Astrocyte of the spinal cord (primary cell): ENCODE measurements around the gene S100A3.

Source experiments
- DNase-seq: peaks from one replicate; pipeline ENCODE4 v3.0.0; 2011; ENCODE audit warnings: low read depth, low spot score
- H3K4me3 ChIP-seq: 2 replicates; pipeline ENCODE4 v1.5.1; 2011; ENCODE audit warnings: low read depth, mild to moderate bottlenecking, low read length, moderate library complexity
- CTCF ChIP-seq: IDR thresholded peaks from 2 replicates; pipeline ENCODE4 v1.5.1; 2012; ENCODE audit warnings: low read depth, mild to moderate bottlenecking, low read length, inconsistent platforms
- in situ Hi-C: cut with HindIII; loops from 2 replicates; pipeline ENCODE4 v1.10.0; 2017; ENCODE audit warnings: low sequenced_read_pairs

S100A3 gene

GRCh38 chr1:153536012-153536670 is 12.9 kb downstream of the S100A3 start:
- peak overlapping the region; percentile 59 for H3K4me3 ChIP-seq
- in situ Hi-C loops, result no loop called here
- TF ChIP-seq CTCF, result no peak
- DNase-seq, result peak; percentile 86

- in situ Hi-C loops, result no loop called here
- TF ChIP-seq CTCF, result no peak
- peak within 1 kb of the TSS; percentile 59 for H3K4me3 ChIP-seq
- peak; percentile 34 for DNase-seq
These were observed 13.6 kb downstream of the S100A3 start, which contains the start of gene S100A6 for GRCh38 chr1:153535242-153536011. Gene S100A6 (minus strand): TSS chr1:153535991. CDS start chr1:153535339, 652 bp downstream.

GRCh38 chr1:153534925-153535241 is 14.2 kb downstream of the S100A3 start:
- DNase-seq, result no peak
- no peak for TF ChIP-seq CTCF
- H3K4me3 ChIP-seq, result peak overlapping the region; percentile 59
- in situ Hi-C loops, result no loop called here

GRCh38 chr1:153534226-153534924 is 14.7 kb downstream of the S100A3 start:
- in situ Hi-C loops, result no loop called here
- TF ChIP-seq CTCF, result no peak
- peak overlapping the region; percentile 59 for H3K4me3 ChIP-seq
- peak; percentile 43 for DNase-seq

GRCh38 chr1:153533689-153534201 is 15.3 kb downstream of the S100A3 start:
- no peak for TF ChIP-seq CTCF
- in situ Hi-C loops, result no loop called here
- H3K4me3 ChIP-seq, result peak overlapping the region; percentile 59
- DNase-seq, result peak; percentile 87

GRCh38 chr1:153532769-153533599 is 16.1 kb downstream of the S100A3 start:
- peak overlapping the region; percentile 59 for H3K4me3 ChIP-seq
- peak; percentile 96 for TF ChIP-seq CTCF
- in situ Hi-C loops, result no loop called here
- DNase-seq, result peak; percentile 87
